CD14-positive monocyte (primary cell): ENCODE data around the gene TOM1L2. TPM values are rescaled to one million over a fixed set of nuclear protein-coding genes. Genes with fewer than 3 reads are reported as not detected.

ENCODE experiments used
- DNase-seq, 3 donors: peaks; one replicate each; pipeline ENCODE4 v3.0.0-alpha.2; 2011 to 2022
- H2AFZ ChIP-seq: 2 replicates; pipeline ENCODE4 v1.6.0; 2012; ENCODE audit warnings: mild to moderate bottlenecking, low read depth, low read length, inconsistent platforms; ENCODE audit not compliant: insufficient read depth, poor library complexity, severe bottlenecking
- H3K27ac ChIP-seq, 2 donors: 1 replicate in 1 of 2; 2 replicates in 1 of 2; pipeline ENCODE4 v1.5.1; 2012 to 2013; ENCODE audit warnings: low read length in 2 of 2, control low read depth in 1 of 2, inconsistent platforms in 1 of 2, low read depth in 1 of 2, mild to moderate bottlenecking in 1 of 2
- H3K27me3 ChIP-seq, 2 donors: one replicate each; pipeline versions ENCODE4 v1.6.0 to v1.6.1; 2011 to 2013; ENCODE audit warnings: low read length in 2 of 2; ENCODE audit not compliant: control insufficient read depth in 2 of 2, insufficient read depth in 2 of 2
- H3K36me3 ChIP-seq, 2 donors: replicated peaks in 1 of 2; 1 replicate in 1 of 2; 2 replicates in 1 of 2; pipeline versions ENCODE4 v1.5.1 to v1.6.1; 2012 to 2013; ENCODE audit warnings: low read length in 2 of 2, control low read depth in 1 of 2, inconsistent platforms in 1 of 2, mild to moderate bottlenecking in 1 of 2; ENCODE audit not compliant: insufficient read depth in 2 of 2, control insufficient read depth in 1 of 2
- H3K4me1 ChIP-seq, 2 donors: 1 replicate in 1 of 2; 2 replicates in 1 of 2; pipeline versions ENCODE4 v1.5.1 to v1.6.1; 2012 to 2013; ENCODE audit warnings: low read length in 2 of 2, control low read depth in 1 of 2, inconsistent platforms in 1 of 2, mild to moderate bottlenecking in 1 of 2, moderate library complexity in 1 of 2; ENCODE audit not compliant: insufficient read depth in 2 of 2, control insufficient read depth in 1 of 2
- H3K4me2 ChIP-seq: replicated peaks from 2 replicates; pipeline ENCODE3; 2012; ENCODE audit warnings: low read length, moderate library complexity, mild to moderate bottlenecking; ENCODE audit not compliant: poor library complexity, severe bottlenecking; ENCODE audit errors: extremely low read depth
- H3K4me3 ChIP-seq, 3 experiments: fragments of 200-600 bp in 1 of 3; sonication (generic) in 1 of 3; replicated peaks in 1 of 3; 1 replicate in 2 of 3; 2 replicates in 1 of 3; pipeline ENCODE4 v1.5.1; 2011 to 2013; ENCODE audit warnings: low read length in 3 of 3, mild to moderate bottlenecking in 3 of 3, control low read depth in 2 of 3, low read depth in 2 of 3, inconsistent platforms in 1 of 3, moderate library complexity in 1 of 3
- H3K79me2 ChIP-seq: 2 replicates; pipeline ENCODE4 v1.6.0; 2012; ENCODE audit warnings: mild to moderate bottlenecking, control low read depth, inconsistent platforms, low read length, moderate library complexity; ENCODE audit not compliant: insufficient read depth
- H3K9ac ChIP-seq: 2 replicates; pipeline ENCODE4 v1.6.0; 2017; ENCODE audit warnings: low read length, mild to moderate bottlenecking; ENCODE audit not compliant: insufficient read depth, poor library complexity, severe bottlenecking
- H3K9me3 ChIP-seq, 2 donors: replicated peaks in 1 of 2; 1 replicate in 1 of 2; 2 replicates in 1 of 2; pipeline versions ENCODE4 v1.5.1 to v1.6.1; 2012 to 2013; ENCODE audit warnings: low read length in 2 of 2, control low read depth in 1 of 2; ENCODE audit not compliant: control insufficient read depth in 1 of 2, insufficient read depth in 1 of 2
- H4K20me1 ChIP-seq: 2 replicates; pipeline ENCODE4 v1.6.0; 2012; ENCODE audit warnings: mild to moderate bottlenecking, low read length, control low read depth, moderate library complexity; ENCODE audit not compliant: insufficient read depth
- H3K27ac Mint-ChIP-seq, 7 donors: one replicate each; pipeline ENCODE4 v1.8.0; 2020; ENCODE audit warnings: mild to moderate bottlenecking in 7 of 7, mixed read lengths in 7 of 7, moderate library complexity in 6 of 7, inconsistent platforms in 2 of 7
- H3K27me3 Mint-ChIP-seq, 3 donors: one replicate each; pipeline ENCODE4 v1.8.0; 2021 to 2022; ENCODE audit warnings: low read depth in 3 of 3, mild to moderate bottlenecking in 3 of 3, mixed read lengths in 3 of 3, moderate library complexity in 3 of 3, inconsistent platforms in 1 of 3
- H3K36me3 Mint-ChIP-seq, 2 donors: one replicate each; pipeline ENCODE4 v1.8.0; 2020; ENCODE audit warnings: mixed read lengths in 2 of 2, inconsistent platforms in 1 of 2, mild to moderate bottlenecking in 1 of 2
- H3K4me1 Mint-ChIP-seq: one replicate; pipeline ENCODE4 v1.8.0; 2020; ENCODE audit warnings: mild to moderate bottlenecking, mixed read lengths
- H3K4me3 Mint-ChIP-seq, 2 donors: one replicate each; pipeline ENCODE4 v1.8.0; 2020; ENCODE audit warnings: mild to moderate bottlenecking in 2 of 2, mixed read lengths in 2 of 2, moderate library complexity in 1 of 2
- H3K9me3 Mint-ChIP-seq, 7 donors: one replicate each; pipeline ENCODE4 v1.8.0; 2020 to 2022; ENCODE audit warnings: mixed read lengths in 7 of 7, mild to moderate bottlenecking in 6 of 7, moderate library complexity in 6 of 7, inconsistent platforms in 2 of 7
- WGBS: methylation state at CpG from one replicate; pipeline ENCODE4 v1.1.5; 2013; ENCODE audit warnings: missing lambda C conversion rate; ENCODE audit not compliant: insufficient coverage; 5-methylcytosine and 5-hydroxymethylcytosine counted together
- intact Hi-C, 2 donors: fragments of 100-400 bp; cut with micrococcal nuclease; formaldehyde crosslinking; loops; one replicate each; pipeline versions ENCODE4 v1.15.0 to v1.15.1; 2023
- polyA plus RNA-seq, 3 donors: library from polyadenylated mRNA; depleted of rRNA in 1 of 3; unstranded in 2 of 3; stranded (reverse) in 1 of 3; fragments of 300-500 nt in 2 of 3; fragments of >200 nt in 1 of 3; fragmentation: Illumina TruSeq in 2 of 3; gene quantifications; 1 replicate in 2 of 3; 2 replicates in 1 of 3; pipeline ENCODE4 v1.2.3, GENCODE V29; 2012 to 2021
- TF ChIP-seq, protein P1 (sequence below): fragments of 200-600 bp; IDR thresholded peaks from one replicate; pipeline ENCODE4 v1.8.0; 2022; ENCODE audit warnings: antibody characterized with exemption, mild to moderate bottlenecking

TOM1L2 gene
- polyA plus RNA-seq, 3 donors = 1.7 to 28.2 (median 2.8) TPM

- Histone ChIP-seq H3K4me3 (no peak overlapping the region), H3K36me3 (peaks cover 17 to 54% of the 10 kb centered on the region in 2 donors), H4K20me1 (no peaks in the 10 kb centered on the region), H3K27ac (no peak overlapping the region), H3K9ac (no peak overlapping the region), H2AFZ (no peak overlapping the region), H3K4me1 (peaks cover 11 to 17% of the 10 kb centered on the region in 2 donors), H3K79me2 (no peaks in the 10 kb centered on the region), H3K27me3 (no peaks in the 10 kb centered on the region), H3K4me2 (no peak overlapping the region), H3K9me3 (no peaks in the 10 kb centered on the region)
- Mint-ChIP-seq H3K4me3 (no peak overlapping the region), H3K27me3 (peaks cover 0 to 1% (median 0%) of the 10 kb centered on the region in 3 donors), H3K27ac (no peak overlapping the region), H3K9me3 (no peaks in the 10 kb centered on the region), H3K4me1 (peaks cover 26% of the 10 kb centered on the region), H3K36me3 (peaks cover 39 to 59% of the 10 kb centered on the region in 2 donors)
- TF ChIP-seq, protein P1, sequence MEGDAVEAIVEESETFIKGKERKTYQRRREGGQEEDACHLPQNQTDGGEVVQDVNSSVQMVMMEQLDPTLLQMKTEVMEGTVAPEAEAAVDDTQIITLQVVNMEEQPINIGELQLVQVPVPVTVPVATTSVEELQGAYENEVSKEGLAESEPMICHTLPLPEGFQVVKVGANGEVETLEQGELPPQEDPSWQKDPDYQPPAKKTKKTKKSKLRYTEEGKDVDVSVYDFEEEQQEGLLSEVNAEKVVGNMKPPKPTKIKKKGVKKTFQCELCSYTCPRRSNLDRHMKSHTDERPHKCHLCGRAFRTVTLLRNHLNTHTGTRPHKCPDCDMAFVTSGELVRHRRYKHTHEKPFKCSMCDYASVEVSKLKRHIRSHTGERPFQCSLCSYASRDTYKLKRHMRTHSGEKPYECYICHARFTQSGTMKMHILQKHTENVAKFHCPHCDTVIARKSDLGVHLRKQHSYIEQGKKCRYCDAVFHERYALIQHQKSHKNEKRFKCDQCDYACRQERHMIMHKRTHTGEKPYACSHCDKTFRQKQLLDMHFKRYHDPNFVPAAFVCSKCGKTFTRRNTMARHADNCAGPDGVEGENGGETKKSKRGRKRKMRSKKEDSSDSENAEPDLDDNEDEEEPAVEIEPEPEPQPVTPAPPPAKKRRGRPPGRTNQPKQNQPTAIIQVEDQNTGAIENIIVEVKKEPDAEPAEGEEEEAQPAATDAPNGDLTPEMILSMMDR = no peak
- WGBS = 94% methylated on average over 2 of the region's 3 CpGs
- DNase-seq = no peak
- intact Hi-C loops = no loop called here
Observed at GRCh38 chr17:17902376-17902775, 69.8 kb downstream of the TOM1L2 start.

GRCh38 chr17:17900615-17901520, 71.3 kb downstream of the TOM1L2 start:
- WGBS = 18% methylated on average over 7 of the region's 7 CpGs
- Histone ChIP-seq H3K36me3 (peaks cover 18 to 54% of the 10 kb centered on the region in 2 donors), H3K4me3 (no peak overlapping the region), H3K9me3 (no peaks in the 10 kb centered on the region), H3K9ac (peak overlapping the region; percentile 27), H2AFZ (no peak overlapping the region), H3K4me1 (peaks cover 11 to 17% of the 10 kb centered on the region in 2 donors), H3K4me2 (peak overlapping the region; percentile 21), H3K27me3 (no peaks in the 10 kb centered on the region), H4K20me1 (no peaks in the 10 kb centered on the region), H3K79me2 (no peaks in the 10 kb centered on the region), H3K27ac (peak overlapping the region in 1 of 2 donors; percentile 62)
- peak overlapping the region in 1 of 2 donors; percentile 13 for H3K4me3 Mint-ChIP-seq
- DNase-seq = peak; percentile 28 to 37 (median 34)
- H3K27ac Mint-ChIP-seq = peak overlapping the region in 5 of 7 donors; percentile 13 to 61 (median 39)
- peaks cover 41 to 60% of the 10 kb centered on the region in 2 donors for H3K36me3 Mint-ChIP-seq
- TF ChIP-seq, protein P1 = no peak
- intact Hi-C loops = no loop called here
- no peaks in the 10 kb centered on the region for H3K9me3 Mint-ChIP-seq
- peaks cover 0 to 1% (median 0%) of the 10 kb centered on the region in 3 donors for H3K27me3 Mint-ChIP-seq
- H3K4me1 Mint-ChIP-seq = peaks cover 26% of the 10 kb centered on the region
